Measurements from ENCODE around the gene PLEKHB1. TPM values are rescaled to one million over a fixed set of nuclear protein-coding genes. Genes with fewer than 3 reads are reported as not detected.

The PLEKHB1 gene
- polyA plus RNA-seq, 1 donor: 1.5 TPM

- DNase-seq (ENCODE audit: low read depth): no peak
These were observed 1.7 kb downstream of the PLEKHB1 start for GRCh38 chr11:73648121-73648520.

GRCh38 chr11:73648571-73649046 is 2.2 kb downstream of the PLEKHB1 start:
- DNase-seq (ENCODE audit: low read depth): no peak

- no peak for DNase-seq (ENCODE audit: low read depth)
These were observed 2.8 kb downstream of the PLEKHB1 start for GRCh38 chr11:73649206-73649605.

DNA sequence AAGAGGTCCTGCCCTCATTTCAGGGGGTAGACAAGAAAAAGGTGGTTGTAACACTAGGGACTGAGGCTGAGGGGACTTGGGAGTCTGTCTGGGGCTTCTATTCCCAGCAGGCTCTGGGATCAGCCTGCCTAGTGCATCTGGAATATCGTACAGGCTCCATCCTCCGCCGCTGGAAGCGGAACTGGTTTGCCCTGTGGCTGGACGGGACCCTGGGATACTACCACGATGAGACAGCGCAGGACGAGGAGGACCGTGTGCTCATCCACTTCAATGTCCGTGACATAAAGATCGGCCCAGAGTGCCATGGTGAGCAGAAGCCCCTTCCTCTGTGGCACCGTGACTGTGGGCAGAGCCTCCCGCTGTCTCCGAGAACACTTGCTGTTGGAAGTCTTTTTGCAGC is 4.0 kb downstream of the PLEKHB1 start:
- no peak for DNase-seq (ENCODE audit: low read depth)

GRCh38 chr11:73651252-73651651 is 4.9 kb downstream of the PLEKHB1 start:
- no peak for DNase-seq (ENCODE audit: low read depth)

DNA sequence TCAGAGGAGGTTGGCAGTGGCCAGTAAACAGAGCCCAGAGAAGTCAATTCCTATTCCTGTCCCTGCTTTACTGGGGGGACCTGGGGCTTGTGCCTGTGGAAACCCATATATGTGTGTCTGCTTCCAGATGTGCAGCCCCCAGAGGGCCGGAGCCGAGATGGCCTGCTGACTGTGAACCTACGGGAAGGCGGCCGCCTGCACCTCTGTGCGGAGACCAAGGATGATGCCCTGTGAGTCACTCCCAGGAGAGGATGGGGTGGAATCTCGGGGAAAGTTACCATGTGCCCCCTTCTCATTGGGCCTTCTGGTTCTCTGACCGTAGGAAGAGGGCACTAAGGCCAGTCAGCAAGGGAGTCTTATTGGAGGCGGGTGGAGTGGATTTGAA is 5.3 kb downstream of the PLEKHB1 start:
- DNase-seq (ENCODE audit: low read depth): no peak

GRCh38 chr11:73652046-73652730 is 5.8 kb downstream of the PLEKHB1 start:
- no peak for DNase-seq (ENCODE audit: low read depth)

DNA sequence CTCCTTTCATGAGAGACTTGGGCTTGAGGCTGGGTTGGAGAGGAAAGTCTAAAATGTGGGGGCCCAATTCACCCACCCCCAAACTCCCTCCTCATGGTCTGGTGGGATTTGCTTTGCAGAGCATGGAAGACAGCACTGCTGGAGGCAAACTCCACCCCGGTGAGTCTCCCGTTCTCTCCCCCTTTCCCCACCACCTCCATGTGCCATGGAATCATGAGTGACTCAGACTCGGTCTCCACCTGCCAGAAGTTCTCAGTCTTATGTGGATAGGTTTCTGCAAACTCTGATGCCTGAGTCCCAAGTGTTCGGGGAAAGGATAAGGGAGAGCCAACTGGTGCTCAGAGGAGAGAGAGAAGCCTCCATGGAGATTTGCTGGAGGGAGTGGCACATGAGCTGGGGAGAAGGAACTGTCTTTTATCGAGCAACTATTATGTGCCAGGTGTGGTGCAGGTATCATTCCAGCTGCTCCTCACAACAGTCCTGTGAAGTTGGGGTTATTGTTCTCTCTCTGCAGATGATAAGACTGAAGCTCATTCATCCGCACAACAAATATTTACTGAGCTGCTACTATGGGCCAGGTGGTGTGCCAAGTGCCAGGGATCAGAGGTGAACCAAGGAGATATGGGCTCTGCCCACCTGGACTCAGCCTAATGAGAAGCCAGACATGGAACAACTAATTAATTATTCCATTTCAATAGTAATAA is 6.6 kb downstream of the PLEKHB1 start:
- no peak for DNase-seq (ENCODE audit: low read depth)

GRCh38 chr11:73653996-73654395 is 7.6 kb downstream of the PLEKHB1 start:
- no peak for DNase-seq (ENCODE audit: low read depth)

DNA sequence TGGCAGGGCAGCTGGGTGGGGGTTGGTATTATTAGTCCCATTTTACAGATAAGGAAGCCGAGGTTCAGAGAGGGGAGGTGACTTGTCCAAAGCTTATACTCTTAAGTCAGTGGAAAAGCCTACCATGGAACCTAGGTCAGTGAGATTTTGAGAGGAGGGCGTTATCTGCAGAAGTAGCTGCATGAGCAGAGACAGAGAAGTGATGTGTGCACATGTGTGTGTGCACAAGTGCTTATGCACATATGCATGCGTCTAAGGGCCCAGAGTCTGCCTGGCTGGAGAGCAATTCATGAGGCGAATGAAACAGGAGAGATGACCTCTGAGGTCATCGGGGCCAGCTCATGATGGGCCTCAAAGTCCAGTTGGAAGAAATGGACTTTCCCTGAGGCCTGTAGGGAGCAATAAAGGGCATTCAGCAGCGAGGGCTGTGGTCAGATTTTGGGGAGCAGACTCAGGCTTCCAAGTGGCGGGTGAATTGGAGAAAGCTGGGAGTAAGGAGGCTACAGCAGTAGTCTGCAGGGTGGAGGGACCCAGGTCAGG is 8.2 kb downstream of the PLEKHB1 start:
- DNase-seq (ENCODE audit: low read depth): no peak

- no peak for DNase-seq (ENCODE audit: low read depth)
These were observed 9.3 kb downstream of the PLEKHB1 start for GRCh38 chr11:73655686-73656085.

DNA sequence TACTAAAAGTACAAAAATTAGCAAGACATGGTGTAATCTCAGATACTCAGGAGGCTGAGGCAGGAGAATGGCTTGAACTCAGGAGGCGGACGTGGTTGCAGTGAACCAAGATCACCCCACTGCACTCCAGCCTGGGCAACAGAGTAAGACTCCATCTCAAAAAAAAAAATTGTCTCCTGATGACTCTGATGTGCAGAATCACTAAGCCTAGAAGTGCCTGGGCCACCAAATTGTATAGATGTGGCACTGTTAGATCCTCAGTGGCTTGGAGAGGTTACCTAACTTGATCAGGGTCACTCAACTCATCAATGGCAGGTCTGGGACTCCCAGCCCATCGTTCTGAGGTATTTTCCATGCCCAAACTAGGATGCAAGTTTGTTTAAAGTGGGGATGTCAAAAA is 10.6 kb downstream of the PLEKHB1 start:
- no peak for DNase-seq (ENCODE audit: low read depth)

DNA sequence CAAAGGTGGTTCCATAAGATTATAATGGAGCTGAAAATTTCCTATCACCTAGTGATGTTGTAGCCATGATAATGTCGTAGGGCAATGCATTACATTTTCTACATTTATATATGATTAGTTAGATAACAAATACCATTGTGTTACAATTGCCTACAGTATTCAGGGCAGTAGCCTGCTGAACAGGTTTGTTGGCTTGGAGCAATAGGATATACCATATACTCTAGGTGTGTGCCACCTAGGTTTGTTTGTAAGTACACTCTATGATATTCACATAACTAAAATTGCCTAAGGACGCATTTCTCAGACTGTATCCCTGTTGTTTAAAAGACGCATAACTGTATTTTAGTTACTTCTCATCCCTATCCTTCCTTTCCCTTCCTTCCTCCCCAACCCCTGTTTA is 13.6 kb downstream of the PLEKHB1 start:
- no peak for DNase-seq (ENCODE audit: low read depth)

DNA sequence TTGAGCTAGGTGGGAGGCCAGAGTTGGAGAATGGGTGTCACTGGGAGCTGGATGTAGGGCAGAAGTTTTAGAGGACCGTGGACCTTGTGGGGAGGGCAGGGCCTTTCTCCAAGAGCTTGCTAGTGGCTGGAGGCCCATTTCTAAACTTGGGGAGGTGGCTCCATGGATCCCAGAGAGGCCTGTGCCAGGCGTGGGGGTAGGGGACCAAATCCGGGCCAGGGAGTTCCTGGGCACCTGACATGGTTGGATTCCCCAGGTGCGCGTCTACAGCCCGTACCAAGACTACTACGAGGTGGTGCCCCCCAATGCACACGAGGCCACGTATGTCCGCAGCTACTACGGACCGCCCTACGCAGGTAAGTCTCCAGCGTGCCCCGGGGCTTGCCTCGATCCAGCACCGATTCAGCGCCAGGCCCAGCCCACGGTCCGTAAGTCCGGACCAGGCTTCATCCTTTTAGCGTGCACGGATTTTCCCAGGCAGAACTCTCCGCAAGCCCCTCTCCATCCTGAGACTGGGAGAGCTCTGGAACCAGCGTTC is 14.2 kb downstream of the PLEKHB1 start:
- no peak for DNase-seq (ENCODE audit: low read depth)

GRCh38 chr11:73661035-73661628 is 14.8 kb downstream of the PLEKHB1 start:
- peak; percentile 40 for DNase-seq (ENCODE audit: low read depth)

DNA sequence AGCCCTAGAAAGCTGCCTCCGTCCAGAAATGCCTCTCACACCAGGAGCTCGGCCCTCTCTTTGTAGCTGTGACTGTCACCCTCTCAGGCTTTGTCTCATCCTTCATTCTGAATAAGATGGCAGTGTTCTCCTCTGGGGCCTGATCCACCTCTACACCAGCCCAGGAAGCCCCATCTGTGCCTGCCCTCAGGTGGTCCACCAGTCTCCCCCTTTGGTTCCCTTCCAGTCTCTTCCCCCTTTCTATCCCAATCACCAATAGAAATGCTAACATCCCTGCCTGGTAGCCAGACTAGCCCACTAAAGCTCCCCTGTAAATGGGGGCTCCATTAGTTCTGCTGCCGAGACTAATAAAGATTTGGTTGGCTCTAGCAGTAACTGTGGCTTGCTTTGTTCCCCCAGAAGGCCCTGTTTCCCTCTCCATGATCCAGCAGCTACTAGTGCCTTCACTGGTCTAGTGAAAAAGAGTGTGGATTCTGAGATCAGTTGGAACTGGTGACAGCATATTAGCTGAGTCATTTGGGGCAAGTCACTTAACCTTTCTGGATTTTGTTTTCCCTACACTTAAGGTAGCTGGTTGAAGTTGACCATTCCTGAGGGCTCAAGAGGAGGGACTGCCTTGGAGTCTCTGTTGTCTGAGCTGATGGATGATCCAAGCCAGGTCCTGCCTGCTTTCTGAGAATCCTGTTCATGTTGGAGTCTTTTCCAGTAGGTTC is 16.2 kb downstream of the PLEKHB1 start:
- DNase-seq (ENCODE audit: low read depth): no peak

DNA sequence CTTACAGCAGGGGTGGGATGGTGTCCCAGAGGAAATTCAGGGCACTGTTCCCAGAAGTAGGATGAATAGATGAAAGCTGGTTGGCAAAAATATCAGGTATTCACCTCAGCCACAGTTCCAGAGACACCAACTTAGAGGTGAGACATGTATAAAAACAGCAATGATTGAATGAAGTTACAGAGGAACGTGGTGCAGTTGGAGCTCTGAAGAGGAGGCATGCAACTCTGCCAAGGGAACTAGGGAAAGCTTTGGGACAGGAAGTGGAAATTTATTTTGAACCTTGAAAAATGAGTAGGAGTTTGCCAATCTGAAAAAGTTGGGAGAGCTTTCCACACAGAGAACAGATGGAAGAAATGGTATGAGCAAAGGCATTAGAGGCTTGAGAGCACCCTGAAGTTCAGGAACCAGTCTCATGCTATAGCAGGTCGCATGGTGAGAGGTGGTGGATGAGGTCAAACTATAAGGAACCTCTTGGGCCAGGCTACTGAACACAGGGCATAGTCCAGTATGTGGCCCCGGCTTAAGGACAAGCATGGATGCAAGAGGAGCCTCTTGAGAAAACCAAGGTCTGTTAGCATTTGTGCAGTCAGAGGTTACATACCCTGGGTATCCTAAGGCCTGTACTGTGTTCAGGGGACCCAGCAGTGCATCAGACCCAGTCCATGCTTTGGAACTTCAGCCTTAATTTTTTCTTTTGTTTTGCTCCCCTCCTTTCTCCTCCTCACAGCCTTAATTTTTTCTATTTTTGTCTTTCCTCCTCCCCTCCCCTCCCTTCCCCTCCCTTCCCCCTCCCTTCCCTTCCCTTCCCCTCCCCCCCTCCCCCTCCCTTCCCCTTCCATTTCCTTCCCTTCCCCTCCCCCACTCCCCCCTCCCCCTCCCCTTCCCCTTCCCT is 17.5 kb downstream of the PLEKHB1 start:
- no peak for DNase-seq (ENCODE audit: low read depth)

DNA sequence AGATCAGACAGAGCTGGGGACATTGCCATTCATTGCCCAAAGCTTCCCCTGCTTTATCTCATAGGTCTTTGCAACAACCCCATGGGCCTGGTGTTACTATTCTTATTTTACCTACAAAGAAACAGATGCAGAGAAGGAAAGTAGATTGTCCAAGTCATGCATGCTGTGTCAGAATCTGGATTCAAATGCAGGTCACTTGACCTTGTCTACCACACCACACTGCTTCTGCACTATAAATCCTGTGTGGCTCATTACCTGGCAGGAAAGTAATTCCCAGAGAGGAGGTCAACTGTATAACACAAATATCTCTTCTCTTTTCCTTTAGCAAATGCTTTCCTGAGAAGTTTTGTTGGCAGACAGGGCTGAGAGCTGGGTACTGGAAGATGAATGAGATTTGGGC is 18.5 kb downstream of the PLEKHB1 start:
- no peak for DNase-seq (ENCODE audit: low read depth)

- no peak for DNase-seq (ENCODE audit: low read depth)
These were observed 21.5 kb downstream of the PLEKHB1 start for GRCh38 chr11:73667891-73668290.

DNA sequence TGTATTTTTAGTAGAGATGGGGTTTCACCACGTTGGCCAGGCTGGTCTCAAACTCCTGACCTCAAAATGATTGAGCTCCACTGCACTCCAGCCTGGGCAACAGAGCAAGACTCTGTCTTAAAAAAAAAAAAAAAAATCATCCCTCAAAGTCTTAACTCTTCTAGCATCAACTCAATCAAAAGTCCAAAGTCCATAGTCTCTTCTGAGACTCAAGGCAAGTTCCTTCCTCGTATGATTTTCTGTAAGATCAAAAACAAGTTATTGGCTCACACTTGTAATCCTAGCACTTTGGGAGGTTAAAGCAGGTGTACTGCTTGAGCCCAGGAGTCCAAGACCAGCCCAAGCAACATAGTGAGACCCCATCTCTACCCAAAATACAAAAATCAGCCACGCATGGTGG is 24.4 kb downstream of the PLEKHB1 start:
- DNase-seq (ENCODE audit: low read depth): no peak

- DNase-seq (ENCODE audit: low read depth): no peak
These were observed 25.3 kb downstream of the PLEKHB1 start for GRCh38 chr11:73671701-73672100.
